ENCODE results near the gene FAM156A.
"Not testable (repeated sequence)": the region's sequence is repeated elsewhere in the genome, so short reads cannot be mapped to it uniquely, and the experiment has no call there.

DNA sequence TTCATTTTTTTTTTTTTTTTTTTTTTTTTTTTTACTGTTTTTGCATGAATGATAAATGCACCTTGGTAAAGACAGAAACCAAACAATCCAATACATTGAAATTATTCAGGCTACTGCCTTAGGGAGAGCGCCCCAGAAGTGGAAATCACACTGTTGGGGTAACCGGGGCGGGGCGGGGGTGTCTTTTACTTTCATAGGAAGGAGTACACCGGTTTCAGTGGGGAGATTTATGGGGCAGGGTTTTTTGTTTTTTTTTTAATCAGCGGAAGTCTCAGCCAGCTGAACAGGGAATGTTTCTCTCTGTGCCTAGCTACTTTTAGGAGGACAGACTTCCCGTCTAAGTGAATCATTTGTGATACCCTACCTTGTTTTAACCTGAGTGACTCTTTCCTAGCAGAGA is 643 bp upstream of the FAM156A start:
- TF ChIP-seq, protein P1, sequence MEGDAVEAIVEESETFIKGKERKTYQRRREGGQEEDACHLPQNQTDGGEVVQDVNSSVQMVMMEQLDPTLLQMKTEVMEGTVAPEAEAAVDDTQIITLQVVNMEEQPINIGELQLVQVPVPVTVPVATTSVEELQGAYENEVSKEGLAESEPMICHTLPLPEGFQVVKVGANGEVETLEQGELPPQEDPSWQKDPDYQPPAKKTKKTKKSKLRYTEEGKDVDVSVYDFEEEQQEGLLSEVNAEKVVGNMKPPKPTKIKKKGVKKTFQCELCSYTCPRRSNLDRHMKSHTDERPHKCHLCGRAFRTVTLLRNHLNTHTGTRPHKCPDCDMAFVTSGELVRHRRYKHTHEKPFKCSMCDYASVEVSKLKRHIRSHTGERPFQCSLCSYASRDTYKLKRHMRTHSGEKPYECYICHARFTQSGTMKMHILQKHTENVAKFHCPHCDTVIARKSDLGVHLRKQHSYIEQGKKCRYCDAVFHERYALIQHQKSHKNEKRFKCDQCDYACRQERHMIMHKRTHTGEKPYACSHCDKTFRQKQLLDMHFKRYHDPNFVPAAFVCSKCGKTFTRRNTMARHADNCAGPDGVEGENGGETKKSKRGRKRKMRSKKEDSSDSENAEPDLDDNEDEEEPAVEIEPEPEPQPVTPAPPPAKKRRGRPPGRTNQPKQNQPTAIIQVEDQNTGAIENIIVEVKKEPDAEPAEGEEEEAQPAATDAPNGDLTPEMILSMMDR (IDR thresholded peaks at IDR 0.05; ENCODE audit: poor library complexity, severe bottlenecking), result not testable (repeated sequence)
- TF ChIP-seq POLR2AphosphoS5 (IDR thresholded peaks at IDR 0.05); RAD21 (conservative IDR thresholded peaks at IDR 0.05): not testable (repeated sequence)
